ENCODE results near the gene PAX5. TPM values are rescaled to one million over a fixed set of nuclear protein-coding genes. Genes with fewer than 3 reads are reported as not detected.

The PAX5 gene
- total RNA-seq, 1 donor from 2014 or later = 1.3 TPM

GRCh38 chr9:36797471-36798220 is 236.4 kb downstream of the PAX5 start:
- H3K4me3 Mint-ChIP-seq (ENCODE audit: unreplicated experiment) = no peak overlapping the region
- peaks cover 11% of the 10 kb centered on the region for H3K4me1 Mint-ChIP-seq (ENCODE audit: unreplicated experiment)
- H3K36me3 Mint-ChIP-seq (ENCODE audit: low read depth, unreplicated experiment) = no peaks in the 10 kb centered on the region
- peaks cover 6% of the 10 kb centered on the region for H3K27me3 Mint-ChIP-seq (ENCODE audit: unreplicated experiment)
- no peak overlapping the region for H3K27ac Mint-ChIP-seq (ENCODE audit: unreplicated experiment)
- H3K9me3 Mint-ChIP-seq (ENCODE audit: unreplicated experiment) = peaks cover 5% of the 10 kb centered on the region
- no peak for DNase-seq (ENCODE audit: low spot score)
- TF ChIP-seq, protein P1, sequence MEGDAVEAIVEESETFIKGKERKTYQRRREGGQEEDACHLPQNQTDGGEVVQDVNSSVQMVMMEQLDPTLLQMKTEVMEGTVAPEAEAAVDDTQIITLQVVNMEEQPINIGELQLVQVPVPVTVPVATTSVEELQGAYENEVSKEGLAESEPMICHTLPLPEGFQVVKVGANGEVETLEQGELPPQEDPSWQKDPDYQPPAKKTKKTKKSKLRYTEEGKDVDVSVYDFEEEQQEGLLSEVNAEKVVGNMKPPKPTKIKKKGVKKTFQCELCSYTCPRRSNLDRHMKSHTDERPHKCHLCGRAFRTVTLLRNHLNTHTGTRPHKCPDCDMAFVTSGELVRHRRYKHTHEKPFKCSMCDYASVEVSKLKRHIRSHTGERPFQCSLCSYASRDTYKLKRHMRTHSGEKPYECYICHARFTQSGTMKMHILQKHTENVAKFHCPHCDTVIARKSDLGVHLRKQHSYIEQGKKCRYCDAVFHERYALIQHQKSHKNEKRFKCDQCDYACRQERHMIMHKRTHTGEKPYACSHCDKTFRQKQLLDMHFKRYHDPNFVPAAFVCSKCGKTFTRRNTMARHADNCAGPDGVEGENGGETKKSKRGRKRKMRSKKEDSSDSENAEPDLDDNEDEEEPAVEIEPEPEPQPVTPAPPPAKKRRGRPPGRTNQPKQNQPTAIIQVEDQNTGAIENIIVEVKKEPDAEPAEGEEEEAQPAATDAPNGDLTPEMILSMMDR (IDR thresholded peaks at IDR 0.05; ENCODE audit: unreplicated experiment) = no peak

DNA sequence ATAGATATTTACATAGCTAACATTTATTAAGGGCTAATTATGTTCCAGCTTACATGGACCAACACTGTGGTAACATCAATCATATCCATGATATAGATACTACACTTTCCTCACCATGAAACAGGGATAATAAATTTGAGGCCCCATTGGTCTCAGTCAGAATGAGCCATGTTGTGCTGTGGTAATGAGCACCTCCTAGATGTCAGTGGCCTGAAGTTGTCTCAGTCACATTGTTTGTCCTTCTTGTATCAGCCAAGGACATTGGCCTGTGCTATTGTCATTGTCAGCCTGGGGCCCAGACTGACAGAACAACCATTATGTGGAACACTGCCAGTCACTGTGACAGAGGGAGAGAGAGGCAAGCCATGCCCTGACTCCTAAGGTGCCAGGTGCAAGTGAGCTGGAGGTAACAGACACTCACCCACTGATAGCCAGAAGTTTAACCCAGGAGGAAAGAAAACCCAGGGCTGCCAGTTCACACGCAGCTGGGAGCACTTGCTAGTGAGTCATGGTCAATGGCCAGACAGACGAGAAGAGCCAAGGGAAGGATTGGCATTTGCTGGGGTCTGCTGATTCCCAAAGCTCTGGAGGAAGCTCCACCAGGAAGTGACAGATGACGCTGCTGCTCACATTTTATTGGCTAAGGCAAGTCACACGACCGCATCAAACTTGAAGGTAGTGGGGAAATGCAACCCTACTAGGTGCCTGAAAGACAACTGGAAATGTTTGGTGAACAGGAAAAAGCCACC is 237.2 kb downstream of the PAX5 start:
- peaks cover 3% of the 10 kb centered on the region for H3K27me3 Mint-ChIP-seq (ENCODE audit: unreplicated experiment)
- no peak overlapping the region for H3K4me3 Mint-ChIP-seq (ENCODE audit: unreplicated experiment)
- H3K27ac Mint-ChIP-seq (ENCODE audit: unreplicated experiment) = no peak overlapping the region
- DNase-seq (ENCODE audit: low spot score) = no peak
- TF ChIP-seq, protein P1 (IDR thresholded peaks at IDR 0.05; ENCODE audit: unreplicated experiment) = no peak
- peaks cover 4% of the 10 kb centered on the region for H3K4me1 Mint-ChIP-seq (ENCODE audit: unreplicated experiment)
- H3K9me3 Mint-ChIP-seq (ENCODE audit: unreplicated experiment) = peaks cover 5% of the 10 kb centered on the region
- H3K36me3 Mint-ChIP-seq (ENCODE audit: low read depth, unreplicated experiment) = no peaks in the 10 kb centered on the region

DNA sequence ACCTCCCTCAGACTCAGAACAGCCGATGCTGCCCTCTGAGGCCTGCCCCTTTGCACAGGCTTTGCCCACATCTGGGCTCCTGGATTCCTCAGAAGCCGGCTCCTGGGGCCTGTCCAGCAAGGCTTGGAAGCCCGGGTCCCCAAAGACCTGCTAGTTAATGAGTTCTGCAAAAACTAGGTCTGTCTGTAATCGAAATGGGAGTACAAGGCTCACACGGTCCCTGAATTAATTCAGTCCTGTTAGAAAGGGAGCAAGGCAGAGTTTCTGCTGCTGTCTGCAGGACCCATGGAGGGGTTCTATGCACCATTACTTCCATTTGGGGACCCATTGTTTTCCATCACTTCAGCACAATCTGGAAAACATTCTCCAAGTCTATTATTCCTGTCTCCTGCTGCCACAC is 239.6 kb downstream of the PAX5 start:
- peaks cover 5% of the 10 kb centered on the region for H3K9me3 Mint-ChIP-seq (ENCODE audit: unreplicated experiment)

DNA sequence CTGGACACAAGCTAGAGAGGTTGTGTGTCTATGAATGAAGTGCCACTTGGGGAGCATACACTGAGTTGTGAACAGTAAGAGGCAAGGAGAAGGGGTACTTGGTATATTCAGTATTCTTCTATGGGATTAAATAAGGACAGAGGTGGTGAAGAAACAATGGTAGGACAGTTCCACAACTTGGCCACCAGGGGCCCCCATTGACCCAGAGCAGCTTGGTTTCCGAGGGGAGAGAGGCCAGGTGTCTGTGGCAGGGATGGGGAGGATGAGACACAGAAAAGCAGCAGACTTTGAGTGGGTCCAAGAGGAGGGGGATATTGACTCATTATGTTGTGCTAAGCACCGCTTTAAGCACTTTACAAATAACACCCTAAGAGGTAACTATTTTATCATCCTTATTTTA is 240.8 kb downstream of the PAX5 start:
- peaks cover 2% of the 10 kb centered on the region for H3K27me3 Mint-ChIP-seq (ENCODE audit: unreplicated experiment)
- H3K9me3 Mint-ChIP-seq (ENCODE audit: unreplicated experiment) = peaks cover 5% of the 10 kb centered on the region
- H3K4me1 Mint-ChIP-seq (ENCODE audit: unreplicated experiment) = no peaks in the 10 kb centered on the region
- no peaks in the 10 kb centered on the region for H3K36me3 Mint-ChIP-seq (ENCODE audit: low read depth, unreplicated experiment)
- H3K27ac Mint-ChIP-seq (ENCODE audit: unreplicated experiment) = no peak overlapping the region
- DNase-seq (ENCODE audit: low spot score) = no peak
- TF ChIP-seq, protein P1 (IDR thresholded peaks at IDR 0.05; ENCODE audit: unreplicated experiment) = peak; percentile 69
- H3K4me3 Mint-ChIP-seq (ENCODE audit: unreplicated experiment) = no peak overlapping the region

More for the DNA sequence above, 239.6 kb downstream of the PAX5 start:
- Mint-ChIP-seq H3K36me3 (ENCODE audit: low read depth, unreplicated experiment) (no peaks in the 10 kb centered on the region), H3K27me3 (ENCODE audit: unreplicated experiment) (peaks cover 2% of the 10 kb centered on the region), H3K4me1 (ENCODE audit: unreplicated experiment) (no peaks in the 10 kb centered on the region), H3K27ac (ENCODE audit: unreplicated experiment) (no peak overlapping the region), H3K4me3 (ENCODE audit: unreplicated experiment) (no peak overlapping the region)
- DNase-seq (ENCODE audit: low spot score) = no peak
- TF ChIP-seq, protein P1 (IDR thresholded peaks at IDR 0.05; ENCODE audit: unreplicated experiment) = no peak

Measured in endothelial cell (in vitro differentiated cells).